ENCODE results near the gene OMG.

- TF ChIP-seq CTCF (conservative IDR thresholded peaks at IDR 0.05 in 1 of 2, IDR thresholded peaks at IDR 0.05 in 1 of 2; ENCODE audit: low read depth in 1 of 2, low read length in 2 of 2), result no peak
- TF ChIP-seq EZH2 (IDR thresholded peaks at IDR 0.05; ENCODE audit: low read length, missing control alignments), result no peak
Observed at GRCh38 chr17:31309556-31309955, 12.5 kb upstream of the OMG start.
